ENCODE results near the gene MED15.
"Not testable (repeated sequence)": the region's sequence is repeated elsewhere in the genome, so short reads cannot be mapped to it uniquely, and the experiment has no call there.

MED15 gene

DNA sequence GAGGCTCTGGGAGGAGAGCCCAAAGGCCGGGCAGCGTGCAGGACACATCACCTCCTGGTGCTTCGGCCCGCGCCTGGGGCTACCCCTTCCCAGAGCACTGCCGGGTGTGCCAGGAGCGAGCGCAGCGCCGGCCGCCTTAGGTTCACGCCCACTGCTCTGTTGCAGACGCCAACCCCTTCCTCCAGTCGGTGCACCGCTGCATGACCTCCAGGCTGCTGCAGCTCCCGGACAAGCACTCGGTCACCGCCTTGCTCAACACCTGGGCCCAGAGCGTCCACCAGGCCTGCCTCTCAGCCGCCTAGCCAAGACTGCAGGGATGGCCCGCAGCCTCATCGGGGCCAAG is 79.0 kb downstream of the MED15 start:
- DNase-seq, result no peak

GRCh38 chr22:20587206-20587958 is 80.0 kb downstream of the MED15 start:
- DNase-seq, result no peak

DNA sequence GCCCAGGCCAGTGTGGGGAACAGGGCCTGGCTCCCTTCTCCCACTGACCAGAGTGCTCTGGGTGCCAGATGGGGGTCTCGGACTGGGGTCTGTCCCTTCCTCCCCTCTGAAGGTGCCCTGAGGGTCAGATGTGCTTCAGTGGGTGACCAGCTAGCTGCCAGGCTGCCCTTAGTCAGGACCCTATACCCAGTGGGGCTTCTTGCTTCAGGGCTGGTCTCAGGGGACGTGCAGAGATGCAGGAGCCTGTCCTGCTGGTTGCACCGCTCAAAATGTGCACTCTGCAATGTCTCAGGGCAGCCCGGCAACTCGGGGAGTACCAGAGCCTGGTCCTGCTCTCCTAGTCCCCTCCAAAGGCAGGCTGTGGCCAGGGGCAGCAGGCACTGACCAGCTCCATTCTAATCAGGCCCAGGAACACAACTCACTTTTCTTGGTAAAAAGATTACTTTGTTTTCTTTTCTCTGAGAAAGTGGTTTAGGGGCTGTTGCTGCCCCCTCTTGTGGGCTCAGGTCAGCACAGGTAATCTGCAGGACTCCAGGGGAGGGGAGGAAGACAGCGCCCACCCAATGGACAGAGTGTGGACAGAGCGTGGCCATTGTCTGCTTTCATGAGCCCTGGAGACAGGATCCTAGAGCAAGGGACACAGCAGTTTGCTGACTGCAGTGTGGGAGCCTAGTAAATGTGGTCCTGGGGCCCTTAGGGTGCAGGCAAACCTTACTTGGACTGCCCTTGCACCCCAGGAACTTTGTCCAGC is 80.9 kb downstream of the MED15 start:
- no peak for DNase-seq

- DNase-seq, result no peak
These were observed 81.6 kb downstream of the MED15 start for GRCh38 chr22:20588843-20589581.

GRCh38 chr22:20589614-20590476 is 82.4 kb downstream of the MED15 start:
- no peak for DNase-seq

- no peak for DNase-seq
These were observed 83.3 kb downstream of the MED15 start for GRCh38 chr22:20590477-20591294.

- DNase-seq, result no peak
These were observed 83.9 kb downstream of the MED15 start for GRCh38 chr22:20591295-20591645.

- DNase-seq, result no peak
These were observed 84.4 kb downstream of the MED15 start for GRCh38 chr22:20591660-20592310.

GRCh38 chr22:20594038-20594437 is 86.6 kb downstream of the MED15 start:
- not testable (repeated sequence) for DNase-seq

- DNase-seq, result not testable (repeated sequence)
These were observed 87.1 kb downstream of the MED15 start for GRCh38 chr22:20594486-20594885.

- no peak for DNase-seq
These were observed 88.1 kb downstream of the MED15 start for GRCh38 chr22:20595461-20595860.

DNA sequence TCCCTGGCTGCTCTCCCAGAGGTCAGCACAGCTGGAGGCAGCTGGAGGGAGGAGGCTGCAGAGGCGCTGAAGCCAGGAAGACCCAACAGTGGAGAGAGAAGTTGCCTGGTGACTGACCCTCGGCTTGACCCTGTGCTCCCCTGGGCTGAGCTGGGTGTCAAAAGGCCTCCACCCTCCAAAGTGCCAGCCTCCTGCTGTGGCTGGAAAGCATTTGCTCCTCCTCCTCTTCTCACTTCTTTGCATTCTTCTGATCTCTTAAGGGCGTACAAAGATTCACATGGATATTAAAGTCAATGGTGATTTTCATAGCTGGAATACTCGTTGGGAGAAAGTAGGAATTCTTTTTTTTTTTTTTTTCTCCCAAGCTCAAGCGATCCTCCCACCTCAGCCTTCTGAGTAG is 91.7 kb downstream of the MED15 start:
- no peak for DNase-seq

DNA sequence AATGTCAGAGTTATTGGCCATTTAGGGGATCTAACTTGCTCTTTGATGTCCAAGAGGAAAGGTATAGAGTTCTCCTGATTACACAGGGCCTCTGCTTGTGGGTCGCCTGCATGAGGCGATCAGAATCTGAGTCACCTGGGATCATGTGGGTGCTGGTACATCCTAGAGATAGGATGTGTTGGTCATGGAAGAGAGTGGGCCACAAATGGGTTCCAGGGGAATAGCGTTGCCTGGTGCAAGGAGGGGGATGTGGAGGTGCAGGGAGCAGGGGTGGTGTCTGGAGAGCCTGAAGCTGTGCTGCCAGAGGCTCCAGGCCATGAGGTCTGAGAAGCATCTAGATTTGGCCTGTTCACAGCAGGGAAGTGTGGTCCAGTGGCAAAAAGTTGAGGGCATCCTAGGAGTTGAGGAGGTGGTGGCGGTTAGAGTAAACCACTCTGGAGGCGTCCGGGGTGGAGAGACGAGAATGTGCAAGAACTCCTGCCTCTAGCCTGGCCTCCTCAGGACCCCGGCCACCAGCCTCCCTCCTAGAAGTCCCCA is 92.8 kb downstream of the MED15 start:
- DNase-seq, result no peak

GRCh38 chr22:20601308-20601707 is 93.9 kb downstream of the MED15 start:
- no peak for DNase-seq

DNA sequence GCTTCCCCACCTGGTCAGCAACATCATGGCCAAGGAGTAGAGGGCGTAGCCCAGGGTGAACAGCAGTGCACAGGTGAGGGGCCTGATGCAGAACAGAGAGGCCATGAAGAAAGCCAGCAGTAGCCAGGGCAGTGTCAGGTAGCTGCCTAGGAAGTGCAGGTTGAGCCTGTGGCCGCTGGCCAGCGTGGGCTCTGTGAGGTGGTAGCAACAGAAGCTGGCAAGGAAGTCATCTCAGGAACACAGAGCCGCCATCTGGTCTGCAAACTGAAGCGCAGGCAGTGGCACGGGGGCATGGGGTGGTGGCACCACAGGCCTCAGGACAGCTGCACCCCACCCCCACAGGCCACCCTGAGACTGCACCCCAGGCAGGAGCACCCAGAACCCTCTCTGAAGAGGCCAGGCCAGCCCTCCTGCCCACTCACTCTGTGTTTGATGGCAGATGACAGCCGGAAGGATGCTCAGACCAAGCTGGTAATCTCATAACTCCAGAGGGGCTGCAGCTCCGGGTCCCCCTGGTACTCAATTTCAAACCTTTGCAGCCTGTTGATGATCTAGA is 95.3 kb downstream of the MED15 start:
- no peak for DNase-seq

- no peak for DNase-seq
These were observed 96.8 kb downstream of the MED15 start for GRCh38 chr22:20604092-20604747.

GRCh38 chr22:20604776-20605221 is 97.4 kb downstream of the MED15 start:
- no peak for DNase-seq

DNA sequence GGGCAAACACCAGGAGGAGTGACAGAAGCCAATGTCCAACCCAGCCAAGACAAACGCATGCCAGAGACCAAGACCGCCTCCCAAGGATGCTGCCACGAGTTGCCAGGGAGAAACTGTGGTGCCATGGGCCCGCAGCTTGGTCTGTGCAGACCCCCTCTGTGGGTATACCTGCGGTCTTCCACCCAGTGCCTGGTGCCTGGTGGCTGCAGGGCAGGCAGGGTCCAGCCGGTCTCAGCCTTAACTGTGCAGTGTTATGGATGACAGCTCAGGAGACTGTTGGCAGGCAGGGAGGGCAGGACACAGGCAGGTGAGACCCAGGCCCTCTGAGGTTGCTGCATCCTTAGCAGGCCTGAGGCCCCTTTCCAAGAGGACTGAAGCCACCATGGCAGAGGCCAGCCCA is 97.9 kb downstream of the MED15 start:
- DNase-seq, result no peak

GRCh38 chr22:20606041-20606783 is 98.8 kb downstream of the MED15 start:
- DNase-seq, result peak; percentile 63 to 65

DNA sequence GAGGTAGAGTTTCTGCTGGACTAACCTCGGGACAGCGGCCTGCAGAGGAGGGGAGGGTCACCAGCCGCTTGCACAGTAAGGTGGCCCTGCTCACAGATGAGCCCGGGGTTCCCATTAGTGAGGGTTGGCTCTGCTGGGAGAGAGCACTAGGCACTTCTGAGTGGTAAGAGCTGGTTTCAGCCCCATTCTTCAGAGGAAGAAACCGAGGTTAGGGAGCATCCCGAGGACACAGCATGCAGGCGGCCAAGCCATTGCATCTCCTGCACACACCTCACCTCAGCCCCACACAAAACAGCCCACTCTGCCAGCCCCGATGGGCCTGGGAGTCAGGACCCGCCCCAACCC is 99.3 kb downstream of the MED15 start:
- DNase-seq, result no peak
